A549 (cell line): ENCODE measurements around the gene SHKBP1. TPM values are rescaled to one million over a fixed set of nuclear protein-coding genes. Genes with fewer than 3 reads are reported as not detected.
A peak's percentile ranks its signal among the peaks of the same experiment; 100 is the strongest.

Source experiments
- ATAC-seq, 2 experiments: fragments of 200-7000 bp in 1 of 2; fragments of >200 bp in 1 of 2; cut with Nextera tagmentation in 1 of 2; cut with Tn5 transposase in 1 of 2; 3 replicates each; pipeline versions ENCODE4 v1.8.0 to v1.9.1; 2018 to 2020; ENCODE audit warnings: mild to moderate bottlenecking in 1 of 2, moderate library complexity in 1 of 2
- CTCF ChIA-PET: fragments of 300-600 bp; sonication (Branson Sonifier 250); formaldehyde crosslinking; extraction: SDS; loops from one replicate; lab custom pipeline; 2021; ENCODE audit warnings: antibody characterized with exemption, inconsistent platforms; lab: Yijun Ruan, JAX
- POLR2A ChIA-PET: fragments of 350-600 bp; formaldehyde crosslinking; extraction: SDS; loops from one replicate; lab custom pipeline; 2021; ENCODE audit warnings: antibody characterized with exemption, inconsistent platforms; lab: Yijun Ruan, JAX
- DNase-seq, 2 experiments: peaks; one replicate each; pipeline versions ENCODE4 v3.0.0 to v3.0.0-alpha.2; 2011 to 2016; ENCODE audit warnings: low read depth in 1 of 2, low spot score in 1 of 2
- FAIRE-seq: peaks from 2 replicates; lab custom pipeline; 2011; peaks lifted over from hg19 to GRCh38; lab: Jason Lieb, UNC
- H3K27ac ChIP-seq, 2 experiments: fragments of >200 bp; sonication (Bioruptor Twin); formaldehyde crosslinking; 3 replicates each; pipeline ENCODE4 v1.5.1; 2016 to 2017
- H3K4me1 ChIP-seq: fragments of >200 bp; sonication (Bioruptor Twin); formaldehyde crosslinking; 3 replicates; pipeline ENCODE4 v1.6.1; 2016
- H3K4me2 ChIP-seq: fragments of >200 bp; sonication (Bioruptor Twin); formaldehyde crosslinking; 3 replicates; pipeline ENCODE4 v1.6.1; 2016
- H3K4me3 ChIP-seq: fragments of >200 bp; sonication (Bioruptor Twin); formaldehyde crosslinking; 3 replicates; pipeline ENCODE4 v1.5.1; 2016
- H3K9me3 ChIP-seq: fragments of >200 bp; sonication (Bioruptor Twin); formaldehyde crosslinking; 3 replicates; pipeline ENCODE4 v1.6.1; 2016
- ATOH8 ChIP-seq: fragments of 250-450 bp; sonication (Bioruptor Pico); IDR thresholded peaks from 2 replicates; pipeline ENCODE4 v1.5.0; 2020; ENCODE audit warnings: low read depth, mild to moderate bottlenecking, moderate library complexity
- CBX2 ChIP-seq: fragments of 200-600 bp; sonication (generic); IDR thresholded peaks from 2 replicates; pipeline ENCODE4 v1.6.1; 2016; ENCODE audit warnings: low read depth, mild to moderate bottlenecking, borderline replicate concordance
- CHD2 ChIP-seq: fragments of 150-350 bp; IDR thresholded peaks from 2 replicates; pipeline ENCODE4 v1.6.1; 2014; ENCODE audit warnings: low read length; ENCODE audit not compliant: partially characterized antibody
- EP300 ChIP-seq, 2 experiments: fragments of >200 bp; sonication (Bioruptor Twin); formaldehyde crosslinking; IDR thresholded peaks; 2 replicates in 1 of 2; 3 replicates in 1 of 2; pipeline ENCODE4 v1.6.1; 2016 to 2017
- ESRRA ChIP-seq: fragments of 150-350 bp; IDR thresholded peaks from 2 replicates; pipeline ENCODE4 v1.6.1; 2014; ENCODE audit warnings: mild to moderate bottlenecking, low read length, borderline replicate concordance
- FOSL2 ChIP-seq, 2 experiments: fragments of 450-650 bp in 1 of 2; fragments of >200 bp in 1 of 2; sonication (Bioruptor Twin) in 1 of 2; formaldehyde crosslinking; IDR thresholded peaks; 2 replicates each; pipeline versions ENCODE4 v1.5.0 to v1.6.1; 2016 to 2020; ENCODE audit warnings: mild to moderate bottlenecking in 1 of 2, moderate library complexity in 1 of 2
- HEYL ChIP-seq: fragments of 250-450 bp; sonication (Bioruptor Pico); IDR thresholded peaks from 2 replicates; pipeline ENCODE4 v1.8.0; 2021; ENCODE audit warnings: mild to moderate bottlenecking, moderate library complexity
- HMGXB4 ChIP-seq: fragments of 250-450 bp; sonication (Bioruptor Pico); IDR thresholded peaks from 2 replicates; pipeline ENCODE4 v1.5.0; 2021; ENCODE audit warnings: mild to moderate bottlenecking, moderate library complexity, borderline replicate concordance
- HOXB13 ChIP-seq: fragments of 250-450 bp; sonication (Bioruptor Pico); IDR thresholded peaks from 2 replicates; pipeline ENCODE4 v1.5.0; 2020; ENCODE audit warnings: low read depth, mild to moderate bottlenecking, moderate library complexity
- JUNB ChIP-seq: fragments of >200 bp; sonication (Bioruptor Twin); formaldehyde crosslinking; IDR thresholded peaks from 2 replicates; pipeline ENCODE4 v1.6.1; 2016
- MAFK ChIP-seq: fragments of 450-650 bp; IDR thresholded peaks from 2 replicates; pipeline ENCODE4 v1.6.1; 2014; ENCODE audit not compliant: partially characterized antibody
- MAZ ChIP-seq: fragments of 150-350 bp; IDR thresholded peaks from 2 replicates; pipeline ENCODE4 v1.6.1; 2014; ENCODE audit warnings: antibody characterized with exemption, low read depth, low read length, borderline replicate concordance
- NFE2L2 ChIP-seq: fragments of 150-350 bp; conservative IDR thresholded peaks from 2 replicates; pipeline ENCODE4 v1.6.1; 2014; ENCODE audit warnings: low read length
- POLR2A ChIP-seq: IDR thresholded peaks from 2 replicates; pipeline ENCODE4 v1.6.1; 2012; ENCODE audit warnings: mild to moderate bottlenecking, low read length
- POLR2AphosphoS2 ChIP-seq: conservative IDR thresholded peaks from 2 replicates; pipeline ENCODE4 v1.6.1; 2012; ENCODE audit warnings: low read length, improper control_type of control experiment, inconsistent platforms
- RARB ChIP-seq: fragments of 250-450 bp; sonication (Bioruptor Pico); IDR thresholded peaks from 2 replicates; pipeline ENCODE4 v1.8.0; 2021; ENCODE audit warnings: mild to moderate bottlenecking, moderate library complexity
- RNF2 ChIP-seq: fragments of 200-600 bp; sonication (generic); IDR thresholded peaks from 2 replicates; pipeline ENCODE4 v1.6.1; 2016; ENCODE audit warnings: low read depth, mild to moderate bottlenecking, antibody characterized with exemption, moderate library complexity, borderline replicate concordance
- SMC3 ChIP-seq: fragments of >200 bp; sonication (Bioruptor Twin); formaldehyde crosslinking; IDR thresholded peaks from 3 replicates; pipeline ENCODE4 v1.6.1; 2018; ENCODE audit warnings: inconsistent platforms
- TFCP2L1 ChIP-seq: fragments of 250-450 bp; sonication (Bioruptor Pico); IDR thresholded peaks from 2 replicates; pipeline ENCODE4 v1.5.0; 2021; ENCODE audit warnings: mild to moderate bottlenecking
- TP53 ChIP-seq: fragments of 250-450 bp; sonication (Bioruptor Pico); IDR thresholded peaks from 2 replicates; pipeline ENCODE4 v1.5.0; 2021; ENCODE audit warnings: mild to moderate bottlenecking, moderate library complexity
- ZC3H11A ChIP-seq: fragments of 450-650 bp; IDR thresholded peaks from 2 replicates; pipeline ENCODE4 v1.6.1; 2014; ENCODE audit warnings: antibody characterized with exemption, mild to moderate bottlenecking
- ZFP36 ChIP-seq: fragments of 450-650 bp; IDR thresholded peaks from 2 replicates; pipeline ENCODE4 v1.6.1; 2014; ENCODE audit warnings: borderline replicate concordance; ENCODE audit not compliant: partially characterized antibody
- ZNF302 ChIP-seq: fragments of 250-450 bp; sonication (Bioruptor Pico); IDR thresholded peaks from 2 replicates; pipeline ENCODE4 v1.9.0; 2021; ENCODE audit warnings: inconsistent platforms, mild to moderate bottlenecking, moderate library complexity
- WGBS: methylation state at CpG from one replicate; pipeline ENCODE4 v1.1.6; 2017; ENCODE audit errors: missing lambda C conversion rate; 5-methylcytosine and 5-hydroxymethylcytosine counted together
- polyA plus RNA-seq, 4 experiments: library from polyadenylated mRNA; depleted of rRNA in 3 of 4; stranded (reverse); fragments of >200 nt; fragmentation: RNase III in 1 of 4; extraction: RNeasy Plus Mini Kit Qiagen cat#74134 plus additional on column Dnase treatment in 1 of 4; gene quantifications; 2 replicates in 3 of 4; 3 replicates in 1 of 4; pipeline ENCODE4 v1.2.3, GENCODE V29; 2011 to 2017
- TF ChIP-seq, protein P1 (sequence below): IDR thresholded peaks from 2 replicates; pipeline ENCODE4 v1.6.1; 2012

Gene SHKBP1
- polyA plus RNA-seq, 2 of the 4 experiments (the other 2 are of a cell fraction): 75.2 to 123 TPM

DNA sequence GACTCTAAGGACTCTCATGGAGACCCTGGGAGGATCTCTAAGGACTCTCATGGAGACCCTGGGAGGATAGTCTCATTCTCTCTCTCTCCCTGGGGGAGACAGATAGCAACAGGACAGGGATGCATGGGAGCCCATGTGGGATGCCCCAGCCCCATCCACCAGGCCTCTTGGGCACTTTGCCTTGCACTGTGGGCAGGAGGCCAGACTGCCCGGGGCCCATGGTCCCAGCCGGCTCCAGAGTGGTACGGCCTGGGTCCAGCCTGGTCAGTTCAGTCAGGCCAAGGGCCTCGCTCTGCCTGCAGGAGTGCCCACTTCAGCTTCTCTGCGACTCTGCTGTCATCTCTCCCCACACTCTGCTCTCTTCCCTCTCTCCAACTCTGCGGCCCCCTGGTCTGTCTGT lies 48.6 kb upstream of the SHKBP1 start:
- CTCF ChIA-PET: interaction anchor here (0.7 to 58.9 kb wide), 9 partner anchors 9 to 108 kb away, joined by 3 to 2247 read pairs (median 27); partner anchors contain the start of genes BLVRB and LTBP4
- H3K4me2 ChIP-seq: no peak overlapping the region
- H3K4me3 ChIP-seq: no peak overlapping the region
- DNase-seq (no peak), ATAC-seq (no peak), FAIRE-seq (no peak)
- TF ChIP-seq EP300 (IDR thresholded peaks at IDR 0.05): no peak
- no peak for TF ChIP-seq TFCP2L1 (CRISPR knock-in tag)
- TF ChIP-seq HMGXB4 (CRISPR knock-in tag): no peak
- TF ChIP-seq ZC3H11A: no peak
- no peak for TF ChIP-seq ZFP36
- TF ChIP-seq, protein P1, sequence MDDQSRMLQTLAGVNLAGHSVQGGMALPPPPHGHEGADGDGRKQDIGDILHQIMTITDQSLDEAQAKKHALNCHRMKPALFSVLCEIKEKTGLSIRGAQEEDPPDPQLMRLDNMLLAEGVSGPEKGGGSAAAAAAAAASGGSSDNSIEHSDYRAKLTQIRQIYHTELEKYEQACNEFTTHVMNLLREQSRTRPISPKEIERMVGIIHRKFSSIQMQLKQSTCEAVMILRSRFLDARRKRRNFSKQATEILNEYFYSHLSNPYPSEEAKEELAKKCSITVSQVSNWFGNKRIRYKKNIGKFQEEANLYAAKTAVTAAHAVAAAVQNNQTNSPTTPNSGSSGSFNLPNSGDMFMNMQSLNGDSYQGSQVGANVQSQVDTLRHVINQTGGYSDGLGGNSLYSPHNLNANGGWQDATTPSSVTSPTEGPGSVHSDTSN: no peak
- TF ChIP-seq RNF2: no peak
- TF ChIP-seq TP53: no peak
- TF ChIP-seq POLR2A: no peak
- TF ChIP-seq MAZ: no peak
- TF ChIP-seq RARB (CRISPR knock-in tag): no peak
- TF ChIP-seq ESRRA: no peak
- TF ChIP-seq POLR2AphosphoS2: no peak
- no peak for TF ChIP-seq MAFK
- TF ChIP-seq JUNB: no peak
- TF ChIP-seq ZNF302: no peak
- TF ChIP-seq HOXB13 (CRISPR knock-in tag): no peak
- no peak for TF ChIP-seq SMC3
- no peak for TF ChIP-seq CBX2
- no peak for TF ChIP-seq HEYL (CRISPR knock-in tag)
- H3K27ac ChIP-seq: no peak overlapping the region
- 72% methylated on average over 6 of the region's 6 CpGs for WGBS
- POLR2A ChIA-PET: no interaction called here
- no peaks in the 10 kb centered on the region for H3K9me3 ChIP-seq
- H3K4me1 ChIP-seq: peaks cover 30% of the 10 kb centered on the region

DNA sequence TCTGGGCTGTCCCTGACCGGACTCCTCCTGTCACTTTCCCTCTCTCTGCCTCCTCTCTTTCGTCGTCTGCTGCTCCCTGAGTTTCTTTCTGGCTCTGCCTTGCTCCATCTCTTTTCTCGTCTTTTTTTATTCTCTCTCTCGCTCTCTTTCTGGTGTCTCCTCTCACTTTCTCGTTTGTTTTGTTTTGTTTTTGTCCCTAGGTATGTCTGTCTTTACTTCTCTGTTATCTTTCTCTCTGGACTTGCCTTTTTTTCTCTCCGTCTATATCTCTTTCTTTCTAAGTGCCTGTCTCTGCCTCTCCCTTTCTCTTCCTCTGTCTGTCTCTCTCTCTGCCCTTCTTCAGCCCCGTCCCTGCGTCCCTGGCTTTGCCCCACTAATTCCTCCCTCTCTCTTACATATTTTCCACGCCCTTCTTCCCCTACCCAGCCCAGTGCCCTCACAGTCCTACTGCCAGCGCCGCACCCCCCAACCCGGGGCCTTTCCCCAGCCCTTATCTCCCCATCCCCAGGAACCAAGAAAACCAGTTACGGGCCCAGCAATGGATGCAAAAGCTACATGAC lies 48.1 kb upstream of the SHKBP1 start:
- H3K27ac ChIP-seq: peak overlapping the region in 1 of 2 experiments; percentile 79; a peak in 3 of 6 replicates
- ChIA-PET POLR2A (no interaction called here), CTCF (interaction anchor here (0.6 to 58.9 kb wide), 22 partner anchors 7 to 902 kb away, joined by 3 to 2247 read pairs (median 6); partner anchors contain the start of genes BLVRB and LTBP4)
- H3K9me3 ChIP-seq: no peaks in the 10 kb centered on the region
- peak overlapping the region; percentile 76 for H3K4me2 ChIP-seq
- FAIRE-seq: no peak
- no peak for DNase-seq
- 61% methylated on average over 14 of the region's 14 CpGs for WGBS
- ATAC-seq: no peak
- no peak overlapping the region for H3K4me3 ChIP-seq
- TF ChIP-seq CHD2: no peak
- TF ChIP-seq ATOH8: no peak
- TF ChIP-seq POLR2AphosphoS2: no peak
- peak; percentile 28; the same call in 1 of the 2 replicates for TF ChIP-seq RARB (CRISPR knock-in tag)
- TF ChIP-seq FOSL2 (IDR thresholded peaks at IDR 0.05): no peak
- TF ChIP-seq FOSL2 (CRISPR knock-in tag; IDR thresholded peaks at IDR 0.05): no peak
- TF ChIP-seq EP300 (IDR thresholded peaks at IDR 0.05): 0 out of 5 replicates have a peak, but pooled peaks of 1 of the 2 experiments have one; percentile 13
- no peak for TF ChIP-seq NFE2L2
- peaks cover 25% of the 10 kb centered on the region for H3K4me1 ChIP-seq
